NCI-H748 treated with DMSO at 0.1 percent for 48 hours (cell line): ENCODE results near the gene TPGS1.

Experiments used
- DNase-seq: peaks from one replicate; lab custom pipeline; 2025; lab: John Stamatoyannopoulos, UW

TPGS1 gene

GRCh38 chr19:495402-496111 is 11.7 kb upstream of the TPGS1 start:
- DNase-seq = no peak

DNA sequence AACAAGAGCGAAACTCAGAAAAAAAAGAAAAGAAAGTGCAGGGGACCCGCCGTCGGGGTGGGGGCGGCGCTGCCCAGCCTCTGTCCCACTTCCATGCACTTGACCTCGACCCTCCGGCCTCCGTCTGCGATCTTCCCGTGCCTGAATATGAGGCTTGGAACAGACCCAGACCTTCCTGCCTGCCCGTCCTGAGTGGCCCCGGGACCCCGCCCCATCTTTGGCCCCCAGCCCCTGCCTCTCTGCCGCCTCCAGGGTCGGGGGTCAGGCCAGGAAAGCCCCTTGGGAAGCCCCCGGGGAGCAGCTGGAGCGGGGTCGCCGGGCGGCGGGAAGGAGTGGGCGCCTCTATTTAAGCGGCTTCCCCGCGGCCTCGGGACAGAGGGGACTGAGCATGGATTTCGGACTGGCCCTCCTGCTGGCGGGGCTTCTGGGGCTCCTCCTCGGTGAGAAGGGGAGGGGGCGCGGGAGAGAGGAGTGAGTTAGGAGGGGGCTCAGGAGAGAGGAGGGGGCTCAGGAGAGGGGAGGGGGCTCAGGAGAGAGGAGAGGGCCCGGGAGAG is 11.1 kb upstream of the TPGS1 start, which contains the start of gene MADCAM1:
Gene MADCAM1 (plus strand): TSS at position 375 of the 554 bp plus-strand sequence. CDS start 14 bp downstream, at position 389.
- no peak for DNase-seq

GRCh38 chr19:496986-497385 is 10.3 kb upstream of the TPGS1 start:
- no peak for DNase-seq

- DNase-seq = no peak
These were observed 9.8 kb upstream of the TPGS1 start for GRCh38 chr19:497491-497868.

GRCh38 chr19:497869-498510 is 9.3 kb upstream of the TPGS1 start:
- DNase-seq = no peak

DNA sequence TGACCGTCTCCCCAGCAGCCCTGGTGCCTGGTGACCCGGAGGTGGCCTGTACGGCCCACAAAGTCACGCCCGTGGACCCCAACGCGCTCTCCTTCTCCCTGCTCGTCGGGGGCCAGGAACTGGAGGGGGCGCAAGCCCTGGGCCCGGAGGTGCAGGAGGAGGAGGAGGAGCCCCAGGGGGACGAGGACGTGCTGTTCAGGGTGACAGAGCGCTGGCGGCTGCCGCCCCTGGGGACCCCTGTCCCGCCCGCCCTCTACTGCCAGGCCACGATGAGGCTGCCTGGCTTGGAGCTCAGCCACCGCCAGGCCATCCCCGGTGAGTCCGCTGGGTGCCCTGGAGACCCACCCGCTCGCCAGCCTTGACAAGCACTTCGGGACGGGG is 8.8 kb upstream of the TPGS1 start:
- no peak for DNase-seq

DNA sequence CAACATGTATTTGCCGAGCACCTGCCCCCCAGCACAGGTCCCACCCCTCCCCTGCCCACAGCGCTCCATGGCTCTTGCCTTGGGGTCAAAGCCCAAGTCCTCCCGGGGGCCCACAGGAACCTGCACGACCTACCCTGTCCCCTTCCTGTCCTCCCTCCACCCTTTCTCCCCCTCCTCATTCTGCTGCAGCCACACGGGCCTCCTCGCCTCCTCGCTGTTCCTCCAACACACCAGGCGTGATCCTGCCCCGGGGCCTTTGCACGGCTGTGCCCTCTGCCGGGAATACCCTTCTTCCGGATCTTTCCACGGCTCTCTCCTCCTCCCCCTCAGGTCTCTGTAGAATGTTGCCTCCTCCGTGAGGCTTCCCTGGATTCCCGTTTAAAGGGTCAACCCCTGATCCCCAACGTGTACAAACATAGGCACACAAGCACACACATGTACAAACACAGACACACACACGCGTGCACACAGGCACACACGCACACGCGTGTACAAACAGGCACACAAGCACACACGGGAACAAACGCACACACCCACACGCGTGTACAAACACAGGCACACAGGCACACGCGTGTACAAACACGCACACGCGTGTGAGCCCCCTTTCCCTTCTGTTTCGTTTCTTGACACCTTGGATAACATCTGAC is 8.2 kb upstream of the TPGS1 start:
- DNase-seq = no peak

- DNase-seq = no peak
These were observed 5.7 kb upstream of the TPGS1 start for GRCh38 chr19:501646-502045.

- DNase-seq = no peak
These were observed 2.7 kb upstream of the TPGS1 start for GRCh38 chr19:504616-505015.

- peak; percentile 94 for DNase-seq
These were observed 652 bp upstream of the TPGS1 start for GRCh38 chr19:506404-507285.

DNA sequence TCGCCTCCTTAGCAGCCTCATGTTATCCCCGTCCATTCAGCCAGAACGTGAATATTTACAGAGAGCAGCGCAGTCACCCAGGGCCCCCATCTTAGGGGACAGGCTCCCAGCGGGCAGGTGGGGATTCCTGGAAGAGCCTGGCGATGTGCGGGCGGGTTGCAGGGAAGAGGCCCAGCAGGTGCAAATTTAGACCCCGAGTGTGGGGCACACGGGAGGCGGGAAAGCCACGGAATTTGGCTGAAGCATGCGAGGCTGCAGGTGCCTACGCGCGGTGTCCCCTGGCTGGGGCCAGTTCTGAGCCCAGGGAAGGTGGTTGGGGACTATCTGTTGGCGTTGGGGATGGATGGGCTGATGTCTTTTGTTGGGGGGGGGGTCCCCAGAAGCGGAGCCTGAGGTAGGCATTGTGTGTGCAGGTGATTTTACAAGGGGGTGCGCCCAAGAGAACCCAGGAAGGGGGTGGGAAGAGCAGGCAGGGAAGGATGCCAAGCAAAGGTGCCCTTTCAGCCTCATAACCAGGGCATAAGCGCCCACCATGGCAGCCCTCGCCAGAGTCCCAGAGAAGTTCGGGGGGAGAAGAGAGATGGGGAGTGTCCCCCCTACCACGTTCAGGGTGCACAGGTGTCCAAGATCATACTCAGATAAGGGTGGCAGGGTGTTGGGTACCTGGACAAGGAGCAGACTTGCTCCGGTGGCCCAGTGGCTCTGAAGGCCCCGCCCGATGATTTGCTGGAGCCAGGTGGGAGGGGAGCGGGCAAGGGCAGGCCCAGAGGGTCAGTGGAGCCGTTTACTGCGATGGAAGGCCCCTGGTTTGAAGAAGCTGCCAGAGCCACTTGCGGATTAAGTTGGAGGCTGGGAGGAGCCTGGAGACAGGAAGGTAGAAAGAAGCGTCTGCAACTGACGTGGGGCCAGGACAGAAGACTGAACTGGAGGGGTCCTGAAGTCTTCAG is 1.2 kb downstream of the TPGS1 start:
- no peak for DNase-seq

DNA sequence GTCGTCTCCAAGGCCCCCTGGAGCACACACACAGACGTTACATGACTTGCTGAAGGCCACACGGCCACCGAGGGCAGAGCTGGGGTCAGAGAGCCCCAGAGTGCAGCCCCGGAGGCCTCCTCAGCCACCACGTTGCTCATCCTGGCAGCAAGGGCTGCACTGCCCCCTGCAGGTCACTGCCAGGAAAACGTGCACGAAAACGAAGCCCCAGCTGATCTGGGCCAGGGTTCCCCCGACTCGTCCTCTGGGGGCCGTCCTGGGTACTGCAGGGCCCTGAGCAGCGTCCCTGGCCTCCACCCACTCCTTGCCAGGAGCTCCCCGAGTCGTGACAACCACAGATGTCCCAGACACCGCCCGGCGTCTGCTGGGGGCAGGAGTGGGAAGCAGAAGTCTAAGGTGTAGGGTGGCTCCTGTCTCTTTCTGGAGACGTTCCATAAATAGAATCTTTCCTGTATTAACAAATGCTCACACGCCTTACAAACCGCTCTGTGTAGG is 3.4 kb downstream of the TPGS1 start:
- DNase-seq = peak; percentile 64

DNA sequence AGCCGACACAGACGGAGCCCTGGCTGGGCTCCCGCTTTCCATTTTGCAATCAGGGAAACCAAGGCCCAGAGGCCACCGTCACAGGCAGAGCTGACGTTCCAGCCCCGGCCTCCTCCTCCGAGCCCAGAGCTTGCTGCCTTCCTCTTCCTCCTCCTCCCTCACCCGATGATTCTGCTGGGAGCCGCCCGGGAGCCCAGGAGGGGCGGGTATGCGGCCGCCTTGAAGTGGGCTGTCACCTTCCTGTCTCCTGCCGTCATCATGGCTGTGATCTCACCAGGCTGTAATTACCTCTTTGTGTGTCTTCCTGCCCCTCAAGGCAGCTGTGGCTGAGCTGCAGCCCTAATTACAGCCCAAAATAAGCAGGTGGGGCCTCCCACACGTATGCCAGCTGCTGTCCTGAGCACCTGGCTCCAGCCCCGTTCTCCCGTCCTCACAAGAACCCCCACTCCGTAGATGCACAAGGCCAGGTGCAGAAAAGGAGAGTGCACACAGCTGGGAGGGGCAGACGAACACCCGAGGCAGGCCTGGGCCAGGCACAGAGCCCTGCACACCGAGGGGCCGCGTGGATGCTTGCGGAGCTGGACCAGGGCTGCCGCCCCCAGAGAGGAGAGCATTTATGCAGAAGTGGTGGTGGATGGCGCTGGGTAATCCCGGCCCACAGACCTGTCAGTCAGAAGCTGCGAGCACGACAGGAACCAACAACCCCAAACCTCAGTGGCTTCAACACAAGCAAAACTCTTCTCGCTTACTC is 4.0 kb downstream of the TPGS1 start:
- DNase-seq = peak; percentile 89

DNA sequence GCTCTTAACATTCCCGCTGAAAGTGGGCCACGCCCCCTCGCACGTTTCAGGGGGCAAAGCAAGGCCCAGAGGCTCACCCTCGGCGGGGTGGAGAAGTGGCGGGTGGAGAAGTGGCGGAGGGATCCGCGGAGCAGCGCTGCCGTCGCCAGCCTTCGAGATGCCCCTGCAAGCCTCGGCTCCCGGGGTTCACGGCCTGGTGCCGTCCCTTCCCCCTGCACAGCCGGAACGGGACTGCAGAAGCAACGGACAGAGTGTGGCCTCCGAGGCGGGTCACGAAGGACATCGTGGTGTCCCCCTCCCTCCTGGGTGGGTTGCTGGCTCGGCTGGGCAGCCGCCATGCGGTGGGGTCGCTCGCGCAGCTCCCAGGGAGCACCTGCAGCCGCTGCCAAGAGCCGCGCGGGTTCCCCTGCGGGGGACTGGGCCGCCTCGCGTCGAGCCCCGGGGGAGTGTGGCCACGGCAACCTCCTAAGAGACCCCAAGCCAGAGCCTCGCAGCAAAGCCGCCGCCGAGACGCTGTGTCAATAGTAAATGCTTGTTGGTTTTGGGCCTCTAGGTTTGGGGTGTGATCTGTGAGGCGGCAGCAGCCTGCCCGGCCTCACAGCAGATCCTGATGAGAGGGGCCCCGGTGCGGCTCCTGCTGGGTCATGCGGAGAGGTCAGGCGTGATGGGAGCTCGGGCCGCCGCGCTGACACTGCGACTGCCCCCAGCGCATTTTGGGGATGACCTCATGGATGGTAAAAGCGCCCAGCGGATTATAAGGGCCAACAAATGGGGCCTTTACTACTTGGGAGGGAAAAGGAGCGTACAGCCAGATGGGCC is 5.5 kb downstream of the TPGS1 start:
- DNase-seq = no peak

- DNase-seq = no peak
These were observed 6.3 kb downstream of the TPGS1 start for GRCh38 chr19:513368-514165.

GRCh38 chr19:514166-514663 is 6.9 kb downstream of the TPGS1 start:
- no peak for DNase-seq

- DNase-seq = no peak
These were observed 10.7 kb downstream of the TPGS1 start for GRCh38 chr19:517721-518597.
